Hepatocyte (in vitro differentiated cells): ENCODE results near the gene TMEM176B. TPM values are rescaled to one million over a fixed set of nuclear protein-coding genes. Genes with fewer than 3 reads are reported as not detected.
A peak's percentile ranks its signal among the peaks of the same experiment; 100 is the strongest.
"Not testable (repeated sequence)": the region's sequence is repeated elsewhere in the genome, so short reads cannot be mapped to it uniquely, and the experiment has no call there.

Experiments used
- DNase-seq: peaks from one replicate; pipeline ENCODE4 v3.0.0-alpha.2; 2016; ENCODE audit warnings: low spot score
- H2AFZ ChIP-seq: fragments of 200-600 bp; sonication (generic); 2 replicates; pipeline ENCODE4 v1.6.0; 2016; ENCODE audit warnings: antibody characterized with exemption, mild to moderate bottlenecking
- H3K27ac ChIP-seq: fragments of 200-600 bp; sonication (generic); 2 replicates; pipeline ENCODE4 v1.5.1; 2016; ENCODE audit warnings: mild to moderate bottlenecking
- H3K27me3 ChIP-seq: fragments of 200-600 bp; sonication (generic); 2 replicates; pipeline ENCODE4 v1.6.1; 2016
- H3K36me3 ChIP-seq: fragments of 200-600 bp; sonication (generic); replicated peaks from 2 replicates; pipeline ENCODE4 v1.5.1; 2016; ENCODE audit warnings: low read depth; ENCODE audit not compliant: insufficient read depth
- H3K4me1 ChIP-seq: fragments of 200-600 bp; sonication (generic); 2 replicates; pipeline ENCODE4 v1.5.1; 2016; ENCODE audit warnings: mild to moderate bottlenecking, moderate library complexity; ENCODE audit not compliant: insufficient read depth
- H3K4me2 ChIP-seq: fragments of 200-600 bp; sonication (generic); 2 replicates; pipeline ENCODE4 v1.6.0; 2016
- H3K4me3 ChIP-seq: fragments of 200-600 bp; sonication (generic); 2 replicates; pipeline ENCODE4 v1.5.1; 2016; ENCODE audit warnings: mild to moderate bottlenecking
- H3K79me2 ChIP-seq: fragments of 200-600 bp; sonication (generic); 2 replicates; pipeline ENCODE4 v1.6.0; 2017; ENCODE audit warnings: mild to moderate bottlenecking
- H3K9me2 ChIP-seq: fragments of 200-600 bp; sonication (generic); replicated peaks from 2 replicates; pipeline ENCODE4 v1.6.0; 2017; ENCODE audit warnings: mild to moderate bottlenecking; ENCODE audit not compliant: insufficient read depth
- H3K9me3 ChIP-seq: fragments of 200-600 bp; sonication (generic); 2 replicates; pipeline ENCODE4 v1.5.1; 2016; ENCODE audit warnings: low read depth, mild to moderate bottlenecking
- H4K20me1 ChIP-seq: fragments of 200-600 bp; sonication (generic); 2 replicates; pipeline ENCODE4 v1.6.0; 2016; ENCODE audit warnings: mild to moderate bottlenecking; ENCODE audit not compliant: insufficient read depth, poor library complexity, severe bottlenecking
- CTCF ChIP-seq: fragments of 200-600 bp; sonication (generic); IDR thresholded peaks from 2 replicates; pipeline ENCODE4 v1.5.1; 2016; ENCODE audit warnings: antibody characterized with exemption, mild to moderate bottlenecking; ENCODE audit not compliant: poor library complexity
- EZH2 ChIP-seq: fragments of 200-600 bp; sonication (generic); IDR thresholded peaks from 2 replicates; pipeline ENCODE4 v1.6.1; 2016; ENCODE audit warnings: antibody characterized with exemption, mild to moderate bottlenecking, borderline replicate concordance
- EZH2phosphoT487 ChIP-seq: fragments of 200-600 bp; sonication (generic); IDR thresholded peaks from one replicate; pipeline ENCODE4 v1.6.1; 2018; ENCODE audit warnings: antibody characterized with exemption, mild to moderate bottlenecking, low read depth, moderate library complexity; ENCODE audit not compliant: unreplicated experiment, severe bottlenecking
- WGBS: methylation state at CpG from one replicate; pipeline ENCODE4 v1.1.6; 2016; ENCODE audit warnings: low lambda C conversion rate; ENCODE audit errors: missing lambda C conversion rate; 5-methylcytosine and 5-hydroxymethylcytosine counted together
- polyA plus RNA-seq: library from polyadenylated mRNA; unstranded; fragments of >200 nt; fragmentation: Nextera tagmentation; extraction: Ambion mirVana; gene quantifications from 2 replicates; pipeline ENCODE4 v1.2.1, GENCODE V29; 2016
- total RNA-seq: library from RNA; depleted of rRNA; stranded (reverse); fragments of >200 nt; gene quantifications from 2 replicates; pipeline ENCODE4 v1.2.3, GENCODE V29; 2014

TMEM176B gene
- total and polyA plus RNA-seq, 2 experiments from 2014 or later, result 200 to 204 TPM

- peak; percentile 91 for DNase-seq
- no peaks in the 10 kb centered on the region for H3K9me3 ChIP-seq
- peak; percentile 98 for TF ChIP-seq CTCF
- no peak for TF ChIP-seq EZH2
- no peak for TF ChIP-seq EZH2phosphoT487
- no peak overlapping the region for H3K4me2 ChIP-seq
- H3K36me3 ChIP-seq, result no peaks in the 10 kb centered on the region
- 13% methylated on average over 12 of the region's 12 CpGs for WGBS
- H2AFZ ChIP-seq, result no peak overlapping the region
- H3K4me1 ChIP-seq, result peaks cover 15% of the 10 kb centered on the region
- no peaks in the 10 kb centered on the region for H3K27me3 ChIP-seq
- H3K79me2 ChIP-seq, result no peaks in the 10 kb centered on the region
- no peak overlapping the region for H3K27ac ChIP-seq
- no peaks in the 10 kb centered on the region for H3K9me2 ChIP-seq
- no peaks in the 10 kb centered on the region for H4K20me1 ChIP-seq
- no peak overlapping the region for H3K4me3 ChIP-seq
Measured at GRCh38 chr7:150778738-150779301, 21.3 kb downstream of the TMEM176B start.

GRCh38 chr7:150778014-150778737 is 22.0 kb downstream of the TMEM176B start:
- TF ChIP-seq EZH2, result no peak
- TF ChIP-seq EZH2phosphoT487, result no peak
- no peak for TF ChIP-seq CTCF
- no peak for DNase-seq
- H3K79me2 ChIP-seq, result no peaks in the 10 kb centered on the region
- H2AFZ ChIP-seq, result no peak overlapping the region
- H3K9me3 ChIP-seq, result no peaks in the 10 kb centered on the region
- no peaks in the 10 kb centered on the region for H3K9me2 ChIP-seq
- H4K20me1 ChIP-seq, result no peaks in the 10 kb centered on the region
- no peaks in the 10 kb centered on the region for H3K36me3 ChIP-seq
- H3K27me3 ChIP-seq, result no peaks in the 10 kb centered on the region
- peaks cover 12% of the 10 kb centered on the region for H3K4me1 ChIP-seq
- H3K4me2 ChIP-seq, result no peak overlapping the region
- no peak overlapping the region for H3K27ac ChIP-seq
- H3K4me3 ChIP-seq, result no peak overlapping the region
- 52% methylated on average over 8 of the region's 8 CpGs for WGBS

- 67% methylated on average over 1 of the region's 1 CpG for WGBS
Measured at GRCh38 chr7:150774131-150774530, 26.0 kb downstream of the TMEM176B start.

GRCh38 chr7:150769768-150770167 is 30.4 kb downstream of the TMEM176B start:
- H3K27ac ChIP-seq, result no peak overlapping the region
- H2AFZ ChIP-seq, result no peak overlapping the region
- WGBS, result 76% methylated on average over 4 of the region's 4 CpGs
- no peaks in the 10 kb centered on the region for H3K4me1 ChIP-seq
- H3K79me2 ChIP-seq, result no peaks in the 10 kb centered on the region
- H3K4me3 ChIP-seq, result no peak overlapping the region
- H4K20me1 ChIP-seq, result no peaks in the 10 kb centered on the region
- no peaks in the 10 kb centered on the region for H3K36me3 ChIP-seq
- no peak for DNase-seq
- H3K27me3 ChIP-seq, result no peaks in the 10 kb centered on the region
- no peak overlapping the region for H3K4me2 ChIP-seq
- no peaks in the 10 kb centered on the region for H3K9me3 ChIP-seq
- H3K9me2 ChIP-seq, result no peaks in the 10 kb centered on the region
- no peak for TF ChIP-seq CTCF
- no peak for TF ChIP-seq EZH2
- no peak for TF ChIP-seq EZH2phosphoT487

More at GRCh38 chr7:150774131-150774530, 26.0 kb downstream of the TMEM176B start:
- not testable (repeated sequence) for H3K9me2 ChIP-seq, DNase-seq, H3K4me1 ChIP-seq, H2AFZ ChIP-seq, H3K9me3 ChIP-seq, H4K20me1 ChIP-seq, H3K27me3 ChIP-seq, H3K4me2 ChIP-seq, H3K36me3 ChIP-seq, H3K79me2 ChIP-seq, H3K4me3 ChIP-seq, H3K27ac ChIP-seq
